ENCODE data around the gene MDP1. TPM values are rescaled to one million over a fixed set of nuclear protein-coding genes. Genes with fewer than 3 reads are reported as not detected.
"Not testable (repeated sequence)": the region's sequence is repeated elsewhere in the genome, so short reads cannot be mapped to it uniquely, and the experiment has no call there.

The MDP1 gene
- total RNA-seq, 2 donors from 2014 or later = 2.0 to 18.9 TPM

DNA sequence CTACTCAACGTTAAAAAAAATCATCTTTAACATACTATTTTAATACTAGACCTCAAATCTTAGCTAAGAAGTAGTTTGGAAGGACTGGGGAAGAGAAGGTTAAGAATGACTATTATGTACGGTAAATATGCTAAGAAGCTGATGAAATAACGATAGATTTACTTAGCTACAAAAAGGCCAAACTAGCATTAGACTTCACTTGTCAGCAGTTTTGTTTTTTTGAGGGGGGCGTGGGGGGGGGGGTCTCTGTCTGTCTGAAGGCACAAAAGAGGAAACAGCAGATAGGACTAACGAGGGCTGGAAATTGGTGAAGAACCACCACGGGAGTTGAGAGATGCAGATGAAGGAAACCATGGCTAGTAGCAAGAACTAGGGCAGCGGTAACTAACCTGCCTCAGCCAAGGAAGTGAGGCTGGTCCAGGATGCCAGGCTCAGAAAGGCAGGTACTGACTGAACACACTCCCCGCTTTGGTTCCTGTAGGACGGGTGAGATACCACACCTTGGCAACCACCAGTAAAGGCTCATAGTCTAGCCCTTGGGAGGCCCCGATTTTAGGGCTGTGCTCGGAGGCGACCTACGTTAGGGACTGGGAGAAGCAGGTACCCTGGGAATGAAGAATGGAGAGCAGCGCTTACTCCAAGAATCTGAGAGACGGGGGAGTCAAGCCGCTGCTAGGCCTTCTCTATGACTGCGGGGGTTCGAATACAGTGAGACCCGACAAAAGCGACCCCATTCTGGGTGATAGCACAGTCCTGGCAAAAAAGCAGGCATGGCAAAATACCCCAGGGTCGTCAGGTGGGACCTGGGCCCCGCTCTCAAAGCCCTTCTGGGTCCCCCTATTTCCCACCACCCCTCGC lies 15.6 kb upstream of the MDP1 start:
- ATAC-seq = no peak
- H3K27ac ChIP-seq = peak overlapping the region; percentile 77 to 94 (median 84)
- peaks cover 36% of the 10 kb centered on the region for H3K4me1 ChIP-seq
- H3K36me3 ChIP-seq (replicated peaks in 1 of 2; ENCODE audit: insufficient read depth in 1 of 2, low read depth in 2 of 2) = peaks cover 0 to 2% of the 10 kb centered on the region in 2 donors
- no peaks in the 10 kb centered on the region for H3K9me3 ChIP-seq
- no peaks in the 10 kb centered on the region for H3K27me3 ChIP-seq
- TF ChIP-seq POLR2A (IDR thresholded peaks at IDR 0.05) (no peak), CTCF (IDR thresholded peaks at IDR 0.05) (no peak)
- intact Hi-C loops (cut with DNase I) = no loop called here
- DNase-seq = no peak
- 7 to 9% methylated on average over 13 to 23 of the region's 23 CpGs for WGBS, 2 donors
- peak overlapping the region; percentile 76 to 86 for H3K4me3 ChIP-seq

GRCh38 chr14:24228902-24229301 lies 13.0 kb upstream of the MDP1 start:
- DNase-seq (no peak), ATAC-seq (no peak)
- no peak overlapping the region for H3K27ac ChIP-seq
- WGBS, 2 donors = 0 to 23% methylated on average over 1 of the region's 1 CpG
- no peak overlapping the region for H3K4me3 ChIP-seq
- no peaks in the 10 kb centered on the region for H3K36me3 ChIP-seq (replicated peaks in 1 of 2; ENCODE audit: insufficient read depth in 1 of 2, low read depth in 2 of 2)
- H3K4me1 ChIP-seq = peaks cover 21% of the 10 kb centered on the region
- intact Hi-C loops (cut with DNase I) = no loop called here
- TF ChIP-seq POLR2A (IDR thresholded peaks at IDR 0.05) = no peak
- TF ChIP-seq CTCF (IDR thresholded peaks at IDR 0.05) = no peak
- H3K9me3 ChIP-seq = no peaks in the 10 kb centered on the region
- no peaks in the 10 kb centered on the region for H3K27me3 ChIP-seq

DNA sequence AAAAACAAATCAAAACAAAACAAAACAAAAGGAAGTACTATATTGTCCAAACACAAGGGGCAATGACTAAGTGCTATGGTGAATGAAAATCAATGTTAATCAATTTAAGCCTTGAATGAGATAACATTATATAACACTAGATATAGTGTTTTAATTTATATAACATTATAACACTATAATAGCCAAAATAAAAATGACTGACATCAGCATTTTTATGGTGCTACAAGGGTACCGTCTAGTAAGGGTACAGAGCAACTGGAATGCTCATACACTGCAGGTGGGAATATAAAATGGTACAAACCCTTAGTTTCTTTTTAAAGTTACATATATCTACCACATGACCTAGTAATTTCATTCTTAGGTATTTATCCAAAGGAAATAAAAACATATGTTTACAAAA lies 10.6 kb upstream of the MDP1 start:
- intact Hi-C loops (cut with DNase I) = no loop called here
- H3K27me3 ChIP-seq = no peaks in the 10 kb centered on the region
- no peaks in the 10 kb centered on the region for H3K9me3 ChIP-seq
- no peaks in the 10 kb centered on the region for H3K36me3 ChIP-seq (replicated peaks in 1 of 2; ENCODE audit: insufficient read depth in 1 of 2, low read depth in 2 of 2)
- no peak for TF ChIP-seq POLR2A (IDR thresholded peaks at IDR 0.05)
- TF ChIP-seq CTCF (IDR thresholded peaks at IDR 0.05) = no peak
- no peak overlapping the region for H3K4me3 ChIP-seq
- no peak overlapping the region for H3K27ac ChIP-seq
- 75 to 87% methylated on average over 1 of the region's 1 CpG for WGBS, 2 donors
- H3K4me1 ChIP-seq = peaks cover 9% of the 10 kb centered on the region
- no peak for ATAC-seq
- DNase-seq = no peak

- WGBS, 2 donors = 83 to 89% methylated on average over 7 of the region's 7 CpGs
- intact Hi-C loops (cut with DNase I) = no loop called here
- DNase-seq (no peak), ATAC-seq (no peak)
- Histone ChIP-seq H3K27ac (no peak overlapping the region), H3K4me1 (no peaks in the 10 kb centered on the region), H3K4me3 (no peak overlapping the region), H3K9me3 (no peaks in the 10 kb centered on the region), H3K36me3 (replicated peaks in 1 of 2; ENCODE audit: insufficient read depth in 1 of 2, low read depth in 2 of 2) (no peaks in the 10 kb centered on the region), H3K27me3 (no peaks in the 10 kb centered on the region)
- TF ChIP-seq CTCF (IDR thresholded peaks at IDR 0.05) (no peak), POLR2A (IDR thresholded peaks at IDR 0.05) (no peak)
Measured at GRCh38 chr14:24224618-24225071, 8.8 kb upstream of the MDP1 start.

DNA sequence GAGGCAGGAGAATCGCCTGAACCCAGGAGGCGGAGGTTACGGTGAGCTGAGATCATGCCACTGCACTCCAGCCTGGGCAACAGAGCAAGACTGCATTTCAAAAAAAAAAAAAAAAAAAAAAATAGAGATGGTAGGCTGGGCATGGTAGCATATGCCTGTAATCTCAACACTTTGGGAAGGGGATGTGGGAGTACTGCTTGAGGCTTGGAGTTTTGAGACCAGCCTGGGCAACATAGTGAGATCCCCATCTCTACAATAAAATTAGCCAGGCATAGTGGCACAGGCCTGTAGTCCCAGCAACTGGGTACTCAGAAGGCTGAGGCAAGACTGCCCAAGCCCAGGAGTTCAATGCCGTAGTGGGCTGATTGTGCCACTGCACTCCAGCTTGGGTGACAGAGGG lies 7.1 kb upstream of the MDP1 start:
- ATAC-seq; H3K4me3 ChIP-seq; H3K4me1 ChIP-seq; H3K9me3 ChIP-seq; H3K27me3 ChIP-seq; DNase-seq; intact Hi-C loops (cut with DNase I); H3K27ac ChIP-seq; H3K36me3 ChIP-seq (replicated peaks in 1 of 2; ENCODE audit: insufficient read depth in 1 of 2, low read depth in 2 of 2): not testable (repeated sequence)
- WGBS, 2 donors = 99 to 100% methylated on average over 3 to 4 of the region's 4 CpGs

Measured in body of pancreas (tissue), 4 donors.